Mucosa of descending colon (tissue), 3 donors: Measurements from ENCODE around the gene ST6GAL1. TPM values are rescaled to one million over a fixed set of nuclear protein-coding genes. Genes with fewer than 3 reads are reported as not detected.

Source experiments
- ATAC-seq: fragments of 200-7000 bp; cut with Tn5 transposase; one replicate; pipeline ENCODE4 v1.9.1; 2020; ENCODE audit warnings: mild to moderate bottlenecking, moderate library complexity
- DNase-seq, 3 donors: peaks; one replicate each; pipeline ENCODE4 v3.0.0-alpha.2; 2020
- H3K36me3 ChIP-seq: fragments of 200-600 bp; one replicate; pipeline ENCODE4 v1.8.0; 2021; ENCODE audit warnings: low read depth, mild to moderate bottlenecking
- H3K4me1 ChIP-seq: fragments of 200-600 bp; one replicate; pipeline ENCODE4 v1.8.0; 2021; ENCODE audit warnings: low read depth, mild to moderate bottlenecking
- H3K4me3 ChIP-seq: fragments of 200-600 bp; one replicate; pipeline ENCODE4 v1.8.0; 2021; ENCODE audit warnings: mild to moderate bottlenecking
- H3K9me3 ChIP-seq: fragments of 200-600 bp; one replicate; pipeline ENCODE4 v1.8.0; 2021; ENCODE audit warnings: mild to moderate bottlenecking
- CTCF ChIP-seq: fragments of 200-600 bp; IDR thresholded peaks from one replicate; pipeline ENCODE4 v1.8.0; 2022; ENCODE audit warnings: antibody characterized with exemption, mild to moderate bottlenecking
- intact Hi-C, 2 donors: fragments of 100-400 bp; cut with DNase I in 1 of 2; cut with micrococcal nuclease in 1 of 2; formaldehyde crosslinking; loops; one replicate each; pipeline versions ENCODE4 v1.11.0 to v1.11.1; 2022; cut with DNase I, micrococcal nuclease
- total RNA-seq, 3 donors: library from RNA; stranded (reverse); fragmentation: NEBNext Ultra II Directional in 2 of 3; extraction: Animal tissue kit (Norgen Biotek cat#: 25700) in 2 of 3; gene quantifications; one replicate each; pipeline versions ENCODE4 v1.2.1 to v1.2.4, GENCODE V29; 2021 to 2023
- donor health status: DM: no; HTN: no; CAD: no; lungs with moderate emphysema.
- donor health status: DM: no; HTN: no; CAD: no.
- donor health status: DM: no; HTN: yes; CAD: no.

The ST6GAL1 gene
- total RNA-seq, 3 donors from 2014 or later: 23.5 to 58.9 (median 53.6) TPM

DNA sequence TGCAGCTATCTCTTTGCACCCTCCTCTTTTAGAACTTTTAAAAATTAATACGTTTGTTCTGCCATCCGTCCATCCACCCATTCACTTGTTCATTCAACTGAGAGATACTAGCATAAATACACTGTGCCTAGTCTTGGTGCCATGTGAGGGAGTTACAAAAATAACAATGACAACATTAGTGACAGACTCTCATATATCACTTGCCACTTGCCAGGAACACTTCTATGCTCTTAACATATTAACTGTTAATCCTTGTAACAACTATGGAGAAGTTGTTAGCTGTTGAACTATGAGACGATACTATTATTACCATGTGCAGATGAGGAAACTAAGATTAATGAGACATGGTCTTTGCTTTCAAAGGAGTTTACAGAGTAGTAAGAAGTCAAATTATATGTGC is 175.4 kb downstream of the ST6GAL1 start:
- no peak for DNase-seq
- peaks cover 4% of the 10 kb centered on the region for H3K4me1 ChIP-seq
- H3K36me3 ChIP-seq: no peaks in the 10 kb centered on the region
- ATAC-seq: no peak
- H3K9me3 ChIP-seq: no peaks in the 10 kb centered on the region
- TF ChIP-seq CTCF: no peak
- intact Hi-C loops: no loop called here
- H3K4me3 ChIP-seq: no peak overlapping the region

- no peak for TF ChIP-seq CTCF
- no peak for ATAC-seq
Measured at GRCh38 chr3:187107989-187108388, 177.7 kb downstream of the ST6GAL1 start.

GRCh38 chr3:187110156-187110555 is 179.8 kb downstream of the ST6GAL1 start:
- intact Hi-C loops: loop anchor here in 1 of 2 donors (5.0 kb wide), 1 partner anchor 57 kb away; no protein-coding TSS in a partner anchor
- H3K4me3 ChIP-seq: no peak overlapping the region
- H3K4me1 ChIP-seq: no peaks in the 10 kb centered on the region
- H3K9me3 ChIP-seq: no peaks in the 10 kb centered on the region
- H3K36me3 ChIP-seq: no peaks in the 10 kb centered on the region
- ATAC-seq: no peak
- DNase-seq: no peak
- no peak for TF ChIP-seq CTCF

More at GRCh38 chr3:187107989-187108388, 177.7 kb downstream of the ST6GAL1 start:
- DNase-seq: no peak
- H3K4me3 ChIP-seq: no peak overlapping the region
- H3K36me3 ChIP-seq: no peaks in the 10 kb centered on the region
- no peaks in the 10 kb centered on the region for H3K4me1 ChIP-seq
- H3K9me3 ChIP-seq: no peaks in the 10 kb centered on the region
- intact Hi-C loops: no loop called here

DNA sequence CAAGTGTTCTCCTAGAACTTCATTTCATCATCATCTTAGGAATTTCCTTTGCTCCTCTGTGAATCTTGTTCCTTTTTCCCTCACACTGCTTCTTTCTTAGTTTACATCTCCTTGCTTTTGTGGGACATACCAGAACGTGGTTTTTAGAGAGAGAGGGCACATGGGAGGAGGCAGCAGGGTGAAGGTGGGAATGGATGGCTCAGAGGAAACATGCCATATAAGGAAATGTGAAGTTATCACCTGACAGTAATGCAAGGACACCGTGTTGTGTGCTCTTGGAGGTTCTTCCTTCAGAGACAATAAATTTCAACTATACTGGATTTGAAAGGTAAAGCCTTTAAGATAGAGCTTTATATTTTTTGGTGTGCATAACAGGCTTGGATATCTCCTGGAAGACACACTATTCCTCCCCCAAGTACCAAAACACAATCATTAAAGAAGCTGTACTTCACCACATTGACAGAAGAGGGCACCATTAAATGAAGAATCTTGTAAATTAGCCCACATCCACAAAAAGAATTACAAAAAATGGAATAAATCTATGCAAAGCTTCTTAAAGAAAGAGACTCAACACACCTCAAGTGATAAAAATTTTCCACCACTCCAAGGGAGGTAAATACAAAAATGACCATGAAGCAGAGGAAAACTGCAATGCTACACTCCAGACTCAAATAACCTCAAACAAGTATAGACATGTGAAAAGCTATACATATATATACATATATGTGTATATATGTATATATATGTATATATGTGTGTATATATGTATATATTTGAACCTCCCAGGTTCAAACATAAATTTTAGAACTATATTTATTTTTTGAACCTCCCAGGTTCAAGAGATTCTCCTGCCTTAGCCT is 182.8 kb downstream of the ST6GAL1 start:
- no peak for ATAC-seq
- peak in 1 of 3 donors; percentile 12 for DNase-seq
- intact Hi-C loops: loop anchor here in 1 of 2 donors (5.0 kb wide), 1 partner anchor 54 kb away; no protein-coding TSS in a partner anchor
- Histone ChIP-seq H3K4me3 (no peak overlapping the region), H3K36me3 (no peaks in the 10 kb centered on the region), H3K4me1 (no peaks in the 10 kb centered on the region), H3K9me3 (no peaks in the 10 kb centered on the region)
- TF ChIP-seq CTCF: peak; percentile 35

- Histone ChIP-seq H3K9me3 (no peaks in the 10 kb centered on the region), H3K4me3 (no peak overlapping the region), H3K36me3 (no peaks in the 10 kb centered on the region), H3K4me1 (no peaks in the 10 kb centered on the region)
- no peak for DNase-seq
- intact Hi-C loops: loop anchor here in 1 of 2 donors (5.0 kb wide), 1 partner anchor 53 kb away; no protein-coding TSS in a partner anchor
- TF ChIP-seq CTCF: no peak
- no peak for ATAC-seq
Measured at GRCh38 chr3:187114511-187114910, 184.2 kb downstream of the ST6GAL1 start.
